Central memory CD4-positive, alpha-beta T cell (primary cell): ENCODE data around the gene CYB561A3.

Experiments
- DNase-seq: peaks from one replicate; pipeline ENCODE4 v3.0.0; 2022

The CYB561A3 gene

DNA sequence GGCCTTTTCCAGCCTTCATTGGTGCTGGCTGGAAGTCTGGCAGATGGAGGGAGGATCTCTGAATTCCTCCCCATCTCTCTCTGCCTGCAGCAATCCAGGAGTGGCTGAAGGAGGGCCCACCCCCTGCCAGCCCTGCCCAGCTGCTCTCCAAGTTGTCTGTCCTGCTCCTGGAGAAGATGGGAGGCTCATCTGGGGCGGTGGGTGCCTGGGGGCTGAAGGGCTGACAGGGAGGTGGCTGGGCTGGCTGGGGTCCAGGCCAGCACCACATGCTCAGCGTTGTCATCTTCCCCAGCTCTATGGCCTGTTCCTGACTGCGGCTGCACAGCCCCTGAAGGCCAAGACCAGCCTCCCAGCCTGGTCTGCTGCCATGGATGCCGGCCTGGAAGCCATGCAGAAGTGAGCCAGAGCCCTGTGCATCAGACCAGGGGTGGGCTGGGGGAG, 16.5 kb downstream of the CYB561A3 start:
- no peak for DNase-seq

DNA sequence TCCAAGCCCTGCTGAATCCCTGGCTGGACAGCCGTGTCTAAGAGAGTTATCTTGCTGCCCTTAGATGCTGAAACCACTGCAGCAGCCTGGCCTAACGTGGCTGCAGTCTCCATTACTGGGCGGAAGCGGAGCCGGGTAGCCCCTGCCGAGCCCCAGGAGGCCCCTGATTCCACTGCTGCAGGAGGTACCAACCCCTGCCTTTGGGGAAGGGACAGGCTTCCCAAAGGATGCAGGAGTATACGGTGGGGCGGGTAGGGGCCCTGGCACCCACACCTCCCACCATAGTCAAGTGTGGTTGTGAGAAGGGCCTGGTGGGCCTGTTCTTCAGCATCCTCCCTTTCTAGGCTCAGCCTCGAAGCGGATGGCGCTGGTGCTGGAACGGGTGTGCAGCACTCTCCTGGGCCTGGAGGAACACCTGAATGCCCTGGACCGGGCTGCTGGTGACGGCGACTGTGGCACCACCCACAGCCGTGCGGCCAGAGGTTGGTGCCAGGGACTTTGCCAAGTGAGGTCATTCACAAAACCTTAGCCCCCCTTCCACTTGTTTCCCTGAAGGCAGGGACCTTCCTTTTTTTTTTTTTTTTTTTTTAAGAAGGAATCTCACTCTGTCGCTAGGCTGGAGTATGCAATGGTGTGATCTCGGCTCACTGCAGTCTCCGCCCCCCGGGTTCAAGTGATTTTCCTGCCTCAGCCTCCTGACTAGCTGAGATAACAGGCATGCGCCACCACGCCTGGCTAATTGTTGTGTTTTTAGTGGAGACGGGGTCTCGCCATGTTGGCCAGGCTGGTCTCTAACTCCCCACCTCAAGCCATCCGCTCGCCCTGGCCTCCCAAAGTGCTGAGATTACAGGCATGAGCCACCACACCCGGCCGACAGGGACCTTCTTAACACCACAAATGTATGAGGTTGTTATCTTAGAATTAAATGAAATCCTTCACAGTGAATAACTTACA, 17.6 kb downstream of the CYB561A3 start:
- no peak for DNase-seq

DNA sequence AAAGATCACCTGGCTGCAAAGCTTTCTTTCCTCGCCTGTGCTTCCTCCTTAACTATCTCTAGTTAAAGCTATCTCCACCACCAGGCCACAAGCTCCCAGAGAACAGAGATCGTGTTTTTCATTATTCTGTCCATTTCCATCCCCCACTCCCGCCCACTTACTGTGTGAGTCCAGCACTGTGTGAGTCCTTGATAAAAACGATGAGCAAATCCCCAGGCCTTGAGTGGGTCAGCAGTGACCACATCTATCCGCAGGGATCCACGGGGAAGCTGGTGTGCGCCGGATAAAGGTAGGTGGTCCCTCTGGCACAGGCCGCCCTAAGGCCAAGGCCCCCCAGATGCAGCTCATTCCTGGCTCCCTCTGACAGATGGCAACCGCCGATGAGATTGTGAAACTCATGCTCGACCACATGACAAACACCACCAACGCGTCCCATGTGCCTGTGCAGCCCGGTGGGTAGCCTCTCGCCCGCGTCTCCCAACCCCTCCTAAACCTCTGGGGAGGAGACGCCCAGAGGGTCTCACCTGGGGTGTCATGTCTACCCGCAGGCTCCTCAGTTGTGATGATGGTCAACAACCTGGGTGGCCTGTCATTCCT, 19.4 kb downstream of the CYB561A3 start:
- DNase-seq, result no peak

DNA sequence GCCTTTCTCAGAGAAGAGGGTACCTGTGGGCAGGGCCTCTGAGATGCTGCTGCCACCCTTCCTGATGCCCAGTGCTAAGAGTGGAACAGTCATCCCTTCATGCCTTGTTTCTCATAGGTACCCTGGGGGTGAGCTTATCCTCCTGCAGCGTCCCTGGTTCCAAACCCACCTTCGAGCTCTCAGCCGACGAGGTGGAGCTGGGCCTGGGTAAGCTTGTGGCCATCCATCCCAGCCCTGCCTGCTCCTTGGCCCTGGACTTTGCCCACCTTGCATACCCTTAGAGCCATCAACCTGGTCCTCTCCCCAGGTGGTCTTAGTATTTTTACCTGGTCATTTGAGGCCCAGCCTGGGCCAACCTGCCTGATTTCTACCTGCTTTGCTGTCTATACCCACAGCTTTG, 20.0 kb downstream of the CYB561A3 start:
- DNase-seq, result no peak

DNA sequence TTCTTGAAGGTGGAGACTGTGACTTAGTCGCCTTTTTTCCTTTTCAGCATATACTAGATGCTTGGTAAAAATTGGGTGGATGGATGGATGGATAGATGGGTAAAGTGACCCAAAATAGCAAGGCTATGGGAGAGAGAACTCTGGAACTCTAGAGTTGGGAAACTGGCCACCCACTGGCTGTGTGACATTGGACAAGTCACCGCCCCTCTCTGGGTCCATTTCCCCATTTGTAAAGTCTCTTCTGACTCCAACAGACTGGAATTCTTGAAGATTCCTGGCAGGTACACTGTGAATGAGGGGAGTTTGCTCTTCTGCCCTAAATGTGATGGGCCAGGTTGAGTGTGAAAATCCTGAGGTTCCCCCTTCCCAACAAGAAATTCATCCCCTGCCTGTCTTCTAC, 20.7 kb downstream of the CYB561A3 start:
- no peak for DNase-seq

DNA sequence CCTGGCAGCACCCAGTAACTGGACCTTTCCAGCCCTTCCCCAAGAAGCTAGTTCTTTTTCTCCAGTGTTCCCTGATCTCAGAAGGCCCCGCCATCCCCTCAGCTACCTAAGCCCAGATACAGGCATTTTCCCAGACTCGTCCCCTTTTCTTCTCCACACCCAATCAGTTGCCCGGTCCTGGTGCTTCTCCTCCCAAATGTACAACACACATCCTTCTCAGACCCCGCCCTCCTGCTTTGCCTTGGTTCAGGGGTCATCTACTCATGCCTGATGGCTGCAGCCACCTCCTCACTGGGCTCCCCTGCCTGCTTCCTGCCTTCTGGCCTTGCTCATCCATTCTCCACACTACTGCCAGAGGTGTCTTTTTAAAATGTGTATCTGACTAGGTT, 22.2 kb downstream of the CYB561A3 start:
- DNase-seq, result no peak

DNA sequence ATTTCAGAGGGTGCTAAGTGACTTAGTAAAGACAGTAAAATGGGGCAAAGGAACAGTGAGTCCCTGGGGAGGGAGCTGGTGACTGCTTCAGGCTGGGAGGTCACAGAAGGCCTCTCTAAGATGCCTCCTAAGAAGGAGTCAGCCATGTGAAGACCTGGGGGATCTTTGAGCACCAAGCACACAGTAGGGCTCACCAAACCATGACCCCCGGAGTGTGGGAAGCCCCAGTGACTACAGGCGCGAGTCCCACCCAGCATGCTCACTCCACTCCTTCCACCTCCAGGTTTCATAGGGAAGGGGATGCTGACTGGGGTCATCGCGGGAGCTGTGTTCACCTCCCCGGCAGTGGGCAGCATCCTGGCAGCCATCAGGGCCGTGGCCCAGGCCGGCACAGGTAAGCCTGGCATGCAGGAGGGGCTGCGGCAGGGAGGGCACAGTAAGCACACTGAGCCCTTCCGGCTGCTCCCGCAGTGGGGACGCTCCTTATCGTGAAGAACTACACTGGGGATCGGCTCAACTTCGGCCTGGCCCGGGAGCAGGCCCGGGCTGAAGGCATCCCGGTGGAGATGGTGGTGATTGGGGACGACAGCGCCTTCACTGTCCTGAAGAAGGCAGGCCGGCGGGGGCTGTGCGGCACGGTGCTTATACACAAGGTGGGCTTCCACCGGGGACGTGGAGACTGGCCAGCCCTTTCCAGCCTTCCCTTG, 22.7 kb downstream of the CYB561A3 start:
- DNase-seq, result no peak

DNA sequence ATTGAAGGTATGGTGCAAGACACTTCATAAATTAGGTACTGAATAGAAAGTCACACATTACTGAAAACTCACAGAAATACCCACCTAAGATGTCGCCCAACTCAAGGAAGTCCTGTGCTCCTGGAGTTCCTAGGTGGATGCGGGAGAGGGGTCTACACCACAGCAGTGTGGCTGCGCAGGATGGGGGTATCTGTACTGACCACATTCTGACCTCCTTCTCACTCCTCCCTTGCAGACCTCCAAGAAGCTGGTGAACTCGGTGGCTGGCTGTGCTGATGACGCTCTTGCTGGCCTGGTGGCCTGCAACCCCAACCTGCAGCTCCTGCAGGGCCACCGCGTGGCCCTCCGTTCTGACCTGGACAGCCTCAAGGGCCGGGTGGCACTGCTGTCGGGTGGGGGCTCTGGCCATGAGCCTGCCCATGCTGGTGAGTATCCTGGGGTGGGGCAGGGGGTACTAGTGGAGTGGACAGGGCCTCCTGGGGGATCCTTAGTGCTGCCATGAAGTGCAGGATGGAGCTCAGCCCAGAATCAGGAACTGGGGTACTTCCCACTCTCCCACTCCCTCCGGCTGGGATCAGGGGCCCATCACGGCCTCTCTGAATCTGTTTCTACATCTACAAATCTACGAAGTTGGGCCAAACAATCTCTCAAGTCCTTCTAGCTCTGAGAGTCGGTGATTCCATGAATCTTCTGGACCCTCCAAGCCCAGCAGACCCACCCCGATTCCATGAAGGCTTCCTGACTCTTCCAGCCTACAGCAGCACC, 23.8 kb downstream of the CYB561A3 start:
- no peak for DNase-seq

DNA sequence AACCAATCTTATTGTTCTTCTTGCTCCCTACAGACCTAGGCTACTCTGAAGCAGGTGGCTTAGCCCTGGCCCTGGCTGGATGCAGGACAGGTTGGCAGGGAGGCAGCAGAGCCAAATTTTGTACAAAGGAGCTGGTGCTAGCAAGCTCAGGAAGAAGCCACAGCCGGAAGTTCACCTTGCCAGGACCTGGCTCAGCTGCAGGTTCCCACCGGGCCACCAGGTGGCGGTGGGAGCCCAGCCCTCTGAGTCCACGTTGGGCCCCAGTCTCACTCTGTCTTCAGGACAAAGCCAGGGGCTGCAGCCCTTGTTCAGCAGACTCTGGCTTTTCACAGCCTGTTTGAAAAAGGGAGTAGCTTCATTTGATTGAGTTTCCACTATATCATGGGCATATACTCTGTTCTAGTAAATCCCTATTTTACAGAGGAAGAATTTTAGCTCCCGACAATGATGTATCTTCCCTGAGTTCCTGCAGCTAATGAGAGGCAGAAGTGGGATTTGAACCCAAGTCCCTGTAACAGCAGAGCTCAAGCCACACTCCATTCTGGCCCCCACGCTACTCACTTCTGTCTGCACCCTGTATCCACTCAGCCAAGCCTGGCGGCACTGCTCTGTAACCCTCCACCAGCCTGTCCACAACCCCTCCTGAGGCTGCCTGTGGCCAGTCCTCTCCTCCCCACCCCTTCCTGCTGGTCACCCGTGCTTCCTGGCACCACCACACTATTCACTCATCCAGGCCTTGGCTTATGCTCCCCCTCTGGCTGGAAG, 25.3 kb downstream of the CYB561A3 start:
- peak; percentile 79 for DNase-seq

DNA sequence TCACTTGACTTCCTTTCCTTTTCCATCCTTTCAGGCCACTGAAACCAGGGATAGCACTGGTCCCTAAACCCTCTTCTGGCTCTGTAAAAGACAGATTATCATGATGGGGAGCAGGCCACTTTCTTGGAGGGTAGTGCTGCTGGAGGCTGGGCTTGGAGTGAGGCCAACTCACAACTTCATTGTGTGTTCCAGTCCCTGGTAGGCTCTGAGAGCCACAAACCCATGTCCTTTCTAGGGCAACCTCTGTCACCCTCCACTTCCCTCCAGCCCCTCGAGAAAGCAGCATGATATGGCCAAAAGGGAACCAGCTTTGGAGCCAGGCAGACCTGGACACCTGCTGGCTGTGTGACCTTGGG, 26.3 kb downstream of the CYB561A3 start:
- no peak for DNase-seq

DNA sequence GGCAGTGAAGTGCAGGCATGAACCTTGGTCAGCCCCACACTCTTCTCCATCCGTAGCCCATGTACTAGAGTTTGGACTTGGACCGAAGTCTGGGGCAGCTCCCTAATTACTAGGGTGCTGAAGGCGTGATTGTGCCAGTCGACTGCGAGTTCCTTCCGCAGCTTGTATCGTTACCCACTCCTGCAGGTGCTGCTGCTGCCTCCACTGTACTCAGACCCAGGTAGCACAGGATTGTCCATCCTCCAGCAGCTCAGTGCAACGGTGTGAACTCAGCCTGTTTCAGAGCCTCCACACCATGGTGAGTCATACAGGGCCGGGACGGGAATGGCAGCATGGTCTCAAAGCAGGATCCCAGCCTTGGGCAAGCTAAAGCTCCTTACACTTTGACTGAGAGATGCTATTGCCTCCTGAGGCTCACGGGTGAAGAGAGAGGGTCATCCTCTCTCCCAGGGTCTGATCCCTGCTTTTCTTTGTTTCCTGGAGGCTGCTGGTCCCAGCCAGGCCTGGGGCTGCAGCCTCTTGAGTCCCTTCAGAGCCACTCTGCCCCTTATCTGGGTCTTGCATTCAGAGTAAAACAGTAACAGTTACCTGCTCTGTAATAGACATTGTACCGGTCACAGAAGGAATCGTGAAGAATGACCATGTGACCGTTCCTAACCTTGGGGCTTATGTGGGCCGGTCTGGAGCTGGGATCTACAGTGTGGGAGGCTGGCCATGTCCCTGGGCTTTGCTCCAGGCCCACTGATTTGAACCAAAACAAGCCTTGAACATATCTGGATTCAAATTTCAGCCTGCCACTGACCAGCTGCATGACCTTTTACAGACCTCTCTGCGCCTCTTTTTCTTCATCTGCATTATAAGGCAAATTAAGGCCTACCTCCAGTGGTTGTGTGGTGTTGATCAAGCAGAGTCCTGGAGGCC, 27.0 kb downstream of the CYB561A3 start:
- DNase-seq, result no peak

DNA sequence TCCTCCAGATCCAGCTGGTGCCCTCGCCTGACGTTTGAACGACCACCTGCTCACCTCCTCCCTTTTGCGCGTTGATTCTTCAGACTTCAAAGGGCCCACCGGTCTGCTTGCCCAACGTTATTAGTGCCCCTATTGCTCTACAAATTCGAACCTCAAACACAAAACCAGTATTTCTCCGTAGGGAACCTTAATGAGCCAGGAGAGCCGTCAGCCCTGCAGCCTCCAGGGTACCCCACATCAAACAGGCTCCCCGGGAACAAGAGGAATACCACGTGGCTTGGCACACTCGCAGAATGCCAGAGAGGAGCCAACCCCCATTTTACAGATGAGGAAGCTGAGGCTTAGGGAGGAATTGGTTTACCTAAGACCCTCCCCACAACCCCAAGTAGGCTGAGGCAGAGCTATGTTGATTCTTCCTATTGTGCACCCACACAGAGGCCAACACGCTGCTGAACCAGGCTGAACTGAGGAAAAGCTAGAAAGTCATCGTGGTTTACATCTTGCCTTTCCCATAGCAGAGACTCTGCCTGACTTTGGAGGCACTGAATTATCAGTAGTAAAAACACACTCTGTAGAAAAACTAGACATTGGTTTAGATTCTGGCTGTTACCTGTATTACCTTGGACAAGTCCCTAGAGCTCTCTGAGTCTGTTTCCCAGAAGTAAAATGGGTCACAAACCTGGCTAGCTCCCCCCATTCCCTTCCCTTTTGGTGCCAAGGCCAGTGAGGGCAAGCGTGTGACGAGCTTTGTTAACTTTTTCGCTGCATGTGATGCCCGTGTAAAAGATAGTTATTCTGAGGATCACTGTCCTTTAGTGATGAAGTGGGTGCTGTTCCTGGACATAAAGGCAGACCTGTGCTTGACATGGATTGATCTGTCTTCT, 27.9 kb downstream of the CYB561A3 start:
- no peak for DNase-seq

DNA sequence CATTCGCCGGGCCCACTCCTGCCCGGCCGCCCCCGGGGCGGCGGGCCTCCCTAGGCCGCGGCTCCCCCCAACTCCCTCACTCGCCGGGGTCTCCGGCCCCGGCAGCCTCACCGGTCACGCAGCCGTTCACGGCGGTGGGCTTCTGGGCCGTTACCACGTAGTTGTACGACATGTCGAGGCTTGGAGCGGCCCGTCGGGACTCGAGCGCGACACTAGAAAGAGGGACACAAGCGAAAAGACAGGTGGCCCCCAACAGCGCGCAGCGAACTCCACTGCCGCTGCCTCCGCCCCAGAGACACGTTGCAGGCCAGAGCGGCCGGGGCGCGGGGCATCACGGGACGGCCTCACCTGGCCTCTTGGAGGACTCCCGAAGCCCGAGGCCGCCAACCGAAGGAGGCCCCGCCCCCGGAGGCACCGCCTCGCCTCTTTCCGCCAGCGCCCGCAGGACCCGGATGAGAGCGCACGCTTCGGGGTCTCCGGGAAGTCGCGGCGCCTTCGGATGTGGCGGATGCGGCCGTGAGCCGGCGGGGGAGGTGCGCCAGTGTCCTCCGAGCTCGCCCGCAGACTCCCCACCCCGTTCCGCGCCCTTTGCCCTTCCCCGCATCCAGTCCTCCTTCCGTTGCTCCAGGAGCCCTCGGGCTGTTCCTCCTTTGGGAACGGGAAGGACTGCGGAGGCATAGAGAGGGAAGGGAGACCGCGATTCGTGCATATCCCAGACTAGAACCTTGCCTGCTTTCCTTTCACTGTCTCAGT, 28.7 kb downstream of the CYB561A3 start, which contains the start of the genes DDB1 and TKFC:
Gene DDB1 (minus strand): TSS at position 309 of the 753 bp plus-strand sequence. CDS start 137 bp downstream, at position 172.
Gene TKFC (plus strand): TSS at position 432 of the 753 bp plus-strand sequence. CDS start 1,501 bp downstream, outside the sequence.
- peak; percentile 97 for DNase-seq

DNA sequence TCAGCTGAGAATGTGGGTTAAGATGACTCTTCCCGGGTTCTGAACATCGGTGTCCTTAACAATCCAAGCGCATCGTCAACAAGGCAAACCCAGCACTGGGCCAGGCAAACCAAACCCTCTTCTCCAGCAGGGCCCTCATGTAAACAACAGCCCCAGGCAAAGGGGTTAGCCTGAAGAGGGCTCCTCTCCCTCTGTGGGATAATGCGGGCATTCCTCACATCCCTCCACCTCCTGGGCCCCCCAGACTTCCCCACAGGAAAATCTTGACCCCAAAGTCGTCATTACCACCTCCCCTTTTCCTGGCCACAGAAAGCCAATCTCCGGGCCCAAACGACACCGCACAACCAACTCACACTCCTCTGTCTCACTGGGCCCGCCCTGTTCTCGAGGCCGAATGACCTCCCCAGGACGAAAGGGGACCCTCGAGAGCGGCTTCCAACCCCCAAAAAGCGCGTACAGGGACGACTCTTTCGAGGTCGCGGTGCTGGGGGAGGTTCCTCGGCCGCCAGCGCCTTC, 29.3 kb downstream of the CYB561A3 start:
- no peak for DNase-seq

DNA sequence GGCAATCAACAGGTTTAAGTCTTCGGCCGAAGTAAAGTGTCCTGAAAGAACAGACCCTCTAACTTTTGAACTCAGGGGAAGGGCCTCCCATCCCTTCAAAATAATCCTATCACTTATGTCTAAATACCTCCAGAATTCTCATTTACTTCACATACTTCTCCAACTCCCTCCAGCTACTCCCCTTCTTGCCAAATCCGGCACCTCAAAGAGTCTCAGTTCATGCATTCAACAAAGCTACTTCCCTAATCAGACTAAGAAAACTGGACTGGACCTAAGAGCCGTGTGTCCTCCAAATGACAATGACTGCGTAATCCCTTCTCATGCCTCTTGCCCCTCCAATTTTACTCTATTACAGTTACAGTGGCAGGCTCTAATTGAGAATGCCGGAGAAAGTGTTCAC, 30.0 kb downstream of the CYB561A3 start:
- DNase-seq, result no peak

DNA sequence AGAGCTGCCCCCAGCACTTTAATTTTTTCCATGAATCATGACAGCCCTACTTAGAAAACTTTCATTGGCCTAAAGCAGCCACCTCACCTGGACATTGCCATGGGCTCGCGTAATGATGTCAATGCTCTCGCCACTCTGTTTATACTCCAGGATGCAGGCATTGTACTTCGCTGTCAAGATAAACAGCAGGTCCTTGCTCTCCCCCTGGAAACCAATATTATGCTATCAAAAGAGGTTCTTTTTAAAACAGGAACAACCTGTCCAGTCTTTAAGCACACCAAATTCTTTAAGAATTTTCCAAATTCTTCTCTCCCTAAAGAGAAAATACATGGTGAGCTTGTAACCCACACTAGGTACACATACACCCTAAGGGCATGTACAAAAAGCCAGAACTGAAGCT, 31.8 kb downstream of the CYB561A3 start:
- DNase-seq, result no peak

DNA sequence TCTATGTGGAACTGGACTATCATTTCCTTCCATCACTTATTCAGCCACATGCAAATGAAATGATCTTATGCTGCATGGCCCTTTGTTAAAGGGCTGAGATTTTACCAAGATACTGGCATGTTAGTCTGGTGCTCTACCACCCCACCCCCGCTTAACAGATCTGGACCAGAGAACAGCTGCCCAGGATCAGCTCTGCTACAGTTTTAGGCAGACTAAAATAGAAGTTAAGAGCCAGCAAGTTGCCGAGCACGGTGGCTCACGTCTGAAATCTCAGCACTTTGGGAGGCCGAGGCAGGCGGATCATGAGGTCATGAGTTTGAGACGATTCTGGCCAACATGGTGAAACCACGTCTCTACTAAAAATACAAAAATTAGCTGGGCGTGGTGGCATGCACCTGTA, 33.3 kb downstream of the CYB561A3 start:
- no peak for DNase-seq

DNA sequence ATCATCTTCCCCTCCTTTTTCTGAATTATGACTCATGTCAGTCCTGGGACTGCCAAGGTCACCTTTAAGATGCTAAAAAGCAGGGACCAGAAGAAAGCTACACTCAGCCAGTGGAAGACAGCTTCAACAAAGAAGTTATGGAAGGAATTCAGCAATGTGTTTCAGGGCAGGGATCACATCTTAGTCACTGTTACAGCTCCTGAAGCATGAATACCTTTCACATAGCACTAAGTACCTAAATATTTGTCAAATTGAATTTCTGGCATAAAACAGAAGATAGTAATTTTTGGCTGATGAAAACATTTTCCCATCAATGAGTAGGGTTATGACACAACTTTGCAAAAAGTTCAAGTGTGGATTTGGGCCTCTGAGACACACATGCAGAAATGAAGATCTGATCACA, 34.0 kb downstream of the CYB561A3 start:
- DNase-seq, result no peak
